ENCODE measurements around the gene ZNF593OS.

The ZNF593OS gene

DNA sequence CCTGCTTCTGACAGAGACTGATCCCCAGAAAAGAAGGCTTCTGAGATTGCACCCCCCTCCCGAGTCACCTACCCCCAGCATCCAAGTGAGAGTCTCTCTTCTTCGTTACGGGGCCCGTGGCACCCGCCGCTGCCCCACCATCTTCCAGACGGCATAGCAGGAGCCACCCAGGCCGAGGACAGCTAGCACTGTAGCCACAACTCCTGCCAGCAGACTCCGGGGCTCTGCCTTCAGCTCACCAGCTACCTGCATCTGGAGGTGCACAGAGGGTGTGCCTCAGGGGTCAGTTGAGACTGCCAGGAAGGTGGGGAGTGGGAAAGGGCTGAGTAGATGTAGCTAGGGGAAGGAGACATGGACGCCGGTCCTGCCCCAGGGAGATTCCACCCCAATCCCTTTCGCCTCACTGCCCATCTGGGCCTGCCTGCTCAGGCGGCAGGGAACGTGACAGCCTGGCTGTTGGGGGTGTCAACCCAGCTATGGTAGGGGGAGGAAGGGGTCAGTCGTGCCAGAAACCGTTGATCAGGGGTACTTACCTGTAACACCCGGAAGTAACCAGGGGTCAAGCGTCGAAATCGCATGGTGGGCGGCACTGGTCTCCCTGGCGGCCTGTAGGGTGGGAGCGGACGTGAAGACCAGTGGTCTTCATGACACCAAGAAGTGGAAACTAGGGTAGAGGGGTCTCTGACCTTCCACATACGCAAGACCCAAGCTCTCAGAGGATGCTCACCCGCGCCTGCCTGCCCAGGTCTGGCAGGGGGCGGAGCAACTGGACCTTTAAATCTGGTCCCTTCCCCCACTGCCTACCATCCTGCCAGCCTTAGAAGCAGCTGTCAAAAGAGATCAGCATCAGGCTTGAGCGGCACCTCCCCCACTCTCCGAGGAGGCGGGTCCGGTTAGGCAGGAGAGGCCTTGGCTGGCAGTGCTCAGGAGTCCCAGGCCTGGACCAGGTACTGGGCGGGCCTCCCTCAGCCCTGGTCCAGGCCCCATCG, at the start of gene ZNF593OS:
Gene ZNF593OS (minus strand): TSS at position 749 of the 989 bp plus-strand sequence. CDS start 171 bp downstream, at position 578.
- H3K36me3 ChIP-seq (ENCODE audit: insufficient read depth, low read length), result no peaks in the 10 kb centered on the region
- peaks cover 2% of the 10 kb centered on the region; the same call in 1 of the 2 replicates for H3K4me1 ChIP-seq (ENCODE audit: insufficient read depth, low read length)

DNA sequence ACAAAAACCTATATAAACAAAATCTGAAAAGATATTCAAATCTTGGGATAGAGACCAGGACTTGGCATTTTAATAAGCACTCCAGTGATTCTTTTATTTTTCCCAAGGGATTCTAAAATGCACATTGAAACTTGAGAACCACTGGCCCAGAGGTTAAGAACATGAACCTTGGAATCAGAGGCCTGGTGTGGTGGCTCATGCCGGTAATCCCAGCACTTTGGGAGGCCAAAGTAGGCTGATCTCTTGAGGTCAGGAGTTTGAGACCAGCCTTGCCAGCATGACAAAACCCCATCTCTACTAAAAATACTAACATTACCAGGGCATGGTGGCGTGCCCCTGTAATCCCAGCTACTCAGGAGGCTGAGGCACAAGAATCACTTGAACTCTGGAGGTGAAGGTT, 49.5 kb upstream of the ZNF593OS start:
- Histone ChIP-seq H3K4me1 (ENCODE audit: insufficient read depth, low read length) (no peaks in the 10 kb centered on the region), H3K9ac (ENCODE audit: low read depth, low read length) (no peak overlapping the region), H3K36me3 (ENCODE audit: insufficient read depth, low read length) (no peaks in the 10 kb centered on the region), H3K9me3 (ENCODE audit: control insufficient read depth, insufficient read depth, low read length) (no peaks in the 10 kb centered on the region)

More for the DNA sequence above, at the start of gene ZNF593OS:
- Histone ChIP-seq H3K9me3 (ENCODE audit: control insufficient read depth, insufficient read depth, low read length) (no peaks in the 10 kb centered on the region), H3K9ac (ENCODE audit: low read depth, low read length) (no peak within 1 kb of the TSS)

DNA sequence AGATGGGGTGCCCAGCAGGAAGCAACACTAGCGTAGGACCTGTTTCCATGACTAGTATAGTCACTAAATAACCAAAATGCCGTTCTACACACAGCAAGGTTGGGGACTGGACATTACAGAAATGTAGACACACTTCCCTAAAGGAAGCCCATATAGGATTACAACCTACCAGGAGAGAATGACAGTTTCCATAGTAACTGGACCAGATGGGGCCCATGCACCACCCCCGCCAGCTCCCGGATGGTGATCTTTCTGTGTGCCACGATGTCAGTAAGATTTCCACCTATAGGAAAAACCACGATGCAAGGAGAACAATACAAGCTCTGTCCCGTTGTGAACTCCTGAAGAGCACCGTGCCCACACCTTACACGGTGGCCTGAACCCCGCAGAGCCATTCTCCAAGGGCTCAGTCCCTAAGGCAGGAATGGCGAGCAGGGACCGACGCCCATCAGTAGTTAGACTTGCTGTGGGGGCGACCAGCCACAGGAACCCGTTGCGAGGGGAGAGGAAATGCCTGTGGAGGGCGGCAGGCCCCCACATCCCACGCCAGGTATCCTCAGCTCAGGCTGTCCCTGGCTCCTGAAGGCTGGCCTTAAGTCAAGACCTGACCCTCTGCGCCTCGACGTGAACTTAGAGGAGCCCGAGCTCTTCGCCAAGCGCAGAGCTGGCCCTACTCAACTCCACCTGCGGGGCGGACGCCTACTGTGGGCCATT, 48.7 kb upstream of the ZNF593OS start:
- no peaks in the 10 kb centered on the region for H3K9me3 ChIP-seq (ENCODE audit: control insufficient read depth, insufficient read depth, low read length)
- H3K9ac ChIP-seq (ENCODE audit: low read depth, low read length), result no peak overlapping the region
- no peaks in the 10 kb centered on the region for H3K36me3 ChIP-seq (ENCODE audit: insufficient read depth, low read length)
- no peaks in the 10 kb centered on the region for H3K4me1 ChIP-seq (ENCODE audit: insufficient read depth, low read length)

DNA sequence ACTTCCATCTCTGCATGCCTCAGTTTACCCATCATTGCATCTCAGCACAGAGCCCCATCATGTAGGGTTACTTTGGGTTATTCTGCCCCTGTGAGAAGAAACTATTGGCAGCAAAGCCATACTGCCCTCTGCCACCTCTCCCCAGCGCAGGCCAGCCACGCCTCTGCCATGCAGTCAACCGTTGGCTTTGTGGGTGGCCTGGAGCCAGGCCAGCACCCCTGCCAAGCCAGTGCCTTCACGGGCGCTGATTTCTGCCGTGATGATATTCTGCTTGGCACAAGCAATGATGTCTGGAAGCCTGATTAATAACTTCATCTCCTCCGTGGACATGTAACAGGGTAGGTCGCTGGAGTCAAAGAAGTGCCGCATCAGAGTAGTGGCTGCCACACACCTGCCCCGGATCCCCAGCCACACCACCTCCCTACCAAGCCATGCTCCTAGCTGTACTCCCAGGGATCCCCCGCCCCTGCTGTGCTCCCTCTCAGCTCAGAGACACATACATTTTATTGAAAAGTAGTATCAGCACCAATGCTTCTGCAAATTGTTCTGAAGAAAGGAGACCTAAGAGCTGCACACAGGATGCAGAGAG, 47.4 kb upstream of the ZNF593OS start:
- no peaks in the 10 kb centered on the region for H3K9me3 ChIP-seq (ENCODE audit: control insufficient read depth, insufficient read depth, low read length)
- no peak overlapping the region for H3K9ac ChIP-seq (ENCODE audit: low read depth, low read length)
- H3K36me3 ChIP-seq (ENCODE audit: insufficient read depth, low read length), result no peaks in the 10 kb centered on the region
- no peaks in the 10 kb centered on the region for H3K4me1 ChIP-seq (ENCODE audit: insufficient read depth, low read length)

DNA sequence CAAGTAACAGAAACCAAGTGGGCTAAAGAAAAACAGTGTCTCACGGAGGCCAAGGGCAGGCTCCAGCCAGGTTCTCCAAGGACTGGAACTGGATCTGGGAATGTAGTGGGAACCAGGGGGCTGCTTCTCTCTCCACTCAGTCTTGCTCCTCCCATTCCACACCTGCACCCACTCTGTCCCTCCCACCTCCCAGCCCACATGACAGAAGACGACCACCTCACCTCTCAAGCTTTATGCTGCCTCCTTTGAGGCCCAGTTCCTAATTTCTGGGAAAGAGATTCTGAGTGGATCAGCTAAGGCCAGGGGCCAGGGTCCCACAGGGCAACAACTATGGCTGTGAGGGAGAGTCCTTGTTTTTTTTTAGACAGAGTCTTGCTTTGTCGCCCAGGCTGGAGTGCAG, 43.6 kb upstream of the ZNF593OS start:
- no peaks in the 10 kb centered on the region for H3K9me3 ChIP-seq (ENCODE audit: control insufficient read depth, insufficient read depth, low read length)
- no peaks in the 10 kb centered on the region for H3K4me1 ChIP-seq (ENCODE audit: insufficient read depth, low read length)
- no peak overlapping the region for H3K9ac ChIP-seq (ENCODE audit: low read depth, low read length)
- H3K36me3 ChIP-seq (ENCODE audit: insufficient read depth, low read length), result no peaks in the 10 kb centered on the region

DNA sequence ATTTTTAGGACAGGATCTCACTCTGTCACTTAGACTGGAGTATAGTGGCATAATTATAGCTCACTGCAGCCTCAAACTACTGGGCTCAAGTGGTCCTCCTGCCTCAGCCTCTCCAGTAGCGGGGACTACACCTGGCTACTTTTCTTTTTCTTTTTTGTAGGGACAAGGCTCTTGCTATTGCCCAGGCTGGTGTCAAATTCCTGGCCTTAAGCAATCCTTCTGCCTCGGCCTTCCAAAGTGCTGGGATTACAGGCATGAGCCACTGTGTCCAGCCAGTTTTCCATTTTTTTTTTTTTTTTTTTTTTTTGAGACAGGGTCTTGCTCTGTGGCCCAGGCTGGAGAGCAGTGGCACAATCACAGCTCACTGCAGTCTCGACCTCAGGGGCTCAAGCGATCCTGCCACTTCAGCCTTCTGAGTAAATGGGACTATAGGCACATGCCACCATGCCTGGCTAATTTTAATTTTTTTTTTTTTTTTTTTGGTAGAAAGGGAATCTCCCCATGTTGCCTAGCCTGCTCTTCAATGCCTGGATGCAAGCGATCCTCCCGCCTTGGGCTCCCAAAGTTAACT, 41.8 kb upstream of the ZNF593OS start:
- Histone ChIP-seq H3K36me3 (ENCODE audit: insufficient read depth, low read length) (no peaks in the 10 kb centered on the region), H3K9me3 (ENCODE audit: control insufficient read depth, insufficient read depth, low read length) (no peaks in the 10 kb centered on the region), H3K4me1 (ENCODE audit: insufficient read depth, low read length) (no peaks in the 10 kb centered on the region), H3K9ac (ENCODE audit: low read depth, low read length) (no peak overlapping the region)

DNA sequence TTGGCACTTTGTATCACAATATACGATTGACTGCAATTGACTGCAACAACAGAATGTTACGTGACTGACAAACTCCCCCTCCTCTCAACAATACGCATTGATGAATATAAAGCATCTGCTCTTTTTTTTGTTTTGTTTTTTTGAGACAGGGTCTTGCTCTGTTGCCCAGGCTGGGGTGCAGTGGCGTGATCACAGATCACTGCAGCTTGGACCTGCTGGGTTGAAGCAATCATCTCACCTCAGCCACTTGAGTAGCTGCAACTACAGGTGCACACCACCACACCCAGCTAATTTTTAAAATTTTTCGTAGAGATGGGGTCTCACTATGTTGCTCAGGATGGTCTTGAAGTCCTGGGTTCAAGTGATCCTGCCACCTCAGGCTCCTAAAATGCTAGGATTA, 41.1 kb upstream of the ZNF593OS start:
- Histone ChIP-seq H3K9me3 (ENCODE audit: control insufficient read depth, insufficient read depth, low read length) (no peaks in the 10 kb centered on the region), H3K9ac (ENCODE audit: low read depth, low read length) (no peak overlapping the region), H3K36me3 (ENCODE audit: insufficient read depth, low read length) (no peaks in the 10 kb centered on the region)

DNA sequence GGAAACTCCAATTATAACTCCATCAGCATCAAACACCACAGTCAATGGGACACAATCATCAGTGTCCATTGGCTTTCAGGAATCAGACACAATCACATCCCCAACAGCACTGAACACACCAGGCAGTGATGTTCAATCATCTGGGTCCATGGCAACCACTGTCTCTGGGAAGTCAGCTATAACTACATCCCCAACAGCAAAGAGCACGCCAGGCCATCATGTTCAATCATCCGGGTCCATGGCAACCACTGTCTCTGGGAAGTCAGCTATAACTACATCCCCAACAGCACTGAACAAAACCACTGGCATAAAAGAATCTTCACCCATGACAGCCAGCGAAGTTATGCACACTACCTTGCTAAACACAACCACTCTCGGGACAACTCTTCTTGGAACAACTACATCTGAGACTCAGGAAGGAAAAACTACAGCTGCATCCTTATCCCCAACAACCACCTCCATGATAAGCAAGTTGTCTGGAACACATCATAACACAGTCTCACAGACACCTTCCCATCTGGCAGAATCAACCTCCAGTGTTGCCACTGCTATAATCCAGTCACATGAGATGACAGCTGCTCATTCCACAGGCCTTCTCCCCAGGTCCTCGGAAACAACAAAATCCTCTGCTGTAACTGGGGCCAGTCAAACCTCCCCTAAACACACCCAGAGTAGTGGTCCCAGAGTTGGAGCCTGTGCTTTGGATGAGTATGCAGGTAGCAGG, 38.7 kb upstream of the ZNF593OS start:
- no peaks in the 10 kb centered on the region for H3K9me3 ChIP-seq (ENCODE audit: control insufficient read depth, insufficient read depth, low read length)
- H3K36me3 ChIP-seq (ENCODE audit: insufficient read depth, low read length), result no peaks in the 10 kb centered on the region
- H3K4me1 ChIP-seq (ENCODE audit: insufficient read depth, low read length), result no peaks in the 10 kb centered on the region
- H3K9ac ChIP-seq (ENCODE audit: low read depth, low read length), result no peak overlapping the region

More for the DNA sequence above, 41.1 kb upstream of the ZNF593OS start:
- no peaks in the 10 kb centered on the region for H3K4me1 ChIP-seq (ENCODE audit: insufficient read depth, low read length)

DNA sequence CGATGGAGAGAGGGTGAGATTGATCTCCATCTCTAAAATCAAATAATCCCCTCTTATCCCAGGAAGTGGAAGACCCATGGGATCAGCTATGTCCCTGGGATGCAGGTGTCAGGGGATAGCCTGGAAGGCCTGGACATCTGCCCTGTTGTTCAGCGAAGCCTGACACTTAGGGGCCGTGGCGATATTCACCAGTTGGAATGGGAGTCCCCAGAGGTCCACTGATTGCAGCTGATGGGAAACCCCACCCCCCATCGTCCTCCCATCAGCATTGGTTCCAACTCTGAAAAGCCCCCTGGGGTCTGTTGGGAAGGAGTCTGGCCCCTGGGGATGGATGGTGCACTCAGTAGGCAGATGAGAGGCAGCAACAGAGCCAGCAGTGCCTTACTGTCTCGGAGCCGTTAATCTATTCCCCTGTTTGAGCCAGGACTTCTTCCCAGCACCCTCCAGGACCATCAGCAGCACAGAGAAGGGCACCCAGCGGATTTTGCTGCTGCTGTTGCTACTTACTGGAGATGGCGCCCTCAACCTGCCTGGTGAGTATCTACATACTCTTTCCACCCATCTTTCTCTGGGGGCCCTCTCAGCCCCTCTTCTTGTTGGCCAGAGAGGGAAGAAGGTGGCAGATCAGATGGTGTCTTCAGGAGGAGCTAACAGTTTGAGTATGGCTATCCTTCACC, 32.1 kb upstream of the ZNF593OS start:
- H3K4me1 ChIP-seq (ENCODE audit: insufficient read depth, low read length), result peaks cover 7% of the 10 kb centered on the region; the same call in 1 of the 2 replicates
- H3K36me3 ChIP-seq (ENCODE audit: insufficient read depth, low read length), result no peaks in the 10 kb centered on the region
- H3K9ac ChIP-seq (ENCODE audit: low read depth, low read length), result no peak overlapping the region

DNA sequence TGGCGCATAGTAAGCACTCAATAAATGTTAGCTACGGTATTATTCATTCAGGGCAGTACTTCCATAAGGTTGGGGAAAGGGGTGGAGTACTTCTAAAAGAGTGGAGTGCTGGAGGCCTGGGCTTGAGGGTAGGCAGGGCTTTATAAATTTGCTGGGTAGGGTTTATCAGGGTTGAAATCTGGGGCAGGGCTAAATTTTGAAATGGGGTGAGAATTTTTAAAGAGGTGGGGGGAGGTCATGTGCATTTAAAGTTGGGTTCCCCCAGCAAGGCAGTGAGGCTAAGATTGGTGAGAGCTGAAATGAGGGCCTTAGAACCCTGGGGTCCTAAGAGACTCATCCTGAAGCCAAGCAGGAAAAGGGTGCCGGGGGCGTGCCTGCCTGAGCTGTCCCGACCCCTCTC, 28.8 kb upstream of the ZNF593OS start:
- H3K9me3 ChIP-seq (ENCODE audit: control insufficient read depth, insufficient read depth, low read length), result no peaks in the 10 kb centered on the region
- H3K36me3 ChIP-seq (ENCODE audit: insufficient read depth, low read length), result no peaks in the 10 kb centered on the region
- H3K9ac ChIP-seq (ENCODE audit: low read depth, low read length), result peak overlapping the region; percentile 43; the same call in 1 of the 2 replicates
- H3K4me1 ChIP-seq (ENCODE audit: insufficient read depth, low read length), result peaks cover 11% of the 10 kb centered on the region; the same call in 1 of the 2 replicates

More for the DNA sequence above, 32.1 kb upstream of the ZNF593OS start:
- no peaks in the 10 kb centered on the region for H3K9me3 ChIP-seq (ENCODE audit: control insufficient read depth, insufficient read depth, low read length)

DNA sequence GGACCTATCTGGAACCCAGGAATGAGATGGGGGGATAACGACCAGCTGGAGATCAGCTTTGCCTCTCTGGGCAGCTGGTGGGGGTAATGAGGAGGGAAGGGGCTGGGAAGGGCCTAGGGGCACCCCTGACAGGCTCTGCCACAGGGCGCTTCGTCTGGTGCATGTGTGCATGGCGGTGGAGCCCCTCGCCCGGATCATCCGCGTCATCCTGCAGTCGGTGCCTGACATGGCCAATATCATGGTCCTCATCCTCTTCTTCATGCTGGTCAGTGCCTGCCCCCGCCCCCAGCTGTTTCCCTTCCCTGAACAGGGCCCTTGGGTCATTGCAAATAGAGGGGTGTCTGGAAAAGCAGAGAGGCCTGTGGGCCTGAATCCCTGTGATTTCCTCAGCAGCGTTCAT, 26.2 kb upstream of the ZNF593OS start:
- H3K36me3 ChIP-seq (ENCODE audit: insufficient read depth, low read length), result no peaks in the 10 kb centered on the region
- H3K9me3 ChIP-seq (ENCODE audit: control insufficient read depth, insufficient read depth, low read length), result no peaks in the 10 kb centered on the region
- no peak overlapping the region for H3K9ac ChIP-seq (ENCODE audit: low read depth, low read length)
- peaks cover 3% of the 10 kb centered on the region; the same call in 1 of the 2 replicates for H3K4me1 ChIP-seq (ENCODE audit: insufficient read depth, low read length)

DNA sequence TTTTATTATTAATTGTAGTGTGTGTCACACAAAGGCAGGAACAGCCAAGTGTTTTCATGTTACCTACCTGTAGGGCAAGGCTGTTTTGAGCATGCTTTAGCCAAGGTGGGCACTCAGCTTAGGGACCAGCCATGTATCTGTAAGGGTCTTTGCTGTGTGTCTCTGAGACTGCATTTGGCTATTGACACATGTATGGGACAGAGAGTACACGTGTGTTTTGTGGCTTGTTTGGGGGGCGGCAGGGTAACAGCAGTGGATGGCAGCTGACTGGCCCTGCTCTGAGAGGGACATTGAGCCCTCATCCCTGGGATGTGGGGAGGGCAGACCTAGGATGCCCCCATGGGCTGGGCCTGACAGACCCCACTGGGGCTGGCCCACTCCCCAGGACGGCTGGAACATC, 25.7 kb upstream of the ZNF593OS start:
- Histone ChIP-seq H3K9ac (ENCODE audit: low read depth, low read length) (no peak overlapping the region), H3K9me3 (ENCODE audit: control insufficient read depth, insufficient read depth, low read length) (no peaks in the 10 kb centered on the region), H3K4me1 (ENCODE audit: insufficient read depth, low read length) (peaks cover 3% of the 10 kb centered on the region; the same call in 1 of the 2 replicates), H3K36me3 (ENCODE audit: insufficient read depth, low read length) (no peaks in the 10 kb centered on the region)

DNA sequence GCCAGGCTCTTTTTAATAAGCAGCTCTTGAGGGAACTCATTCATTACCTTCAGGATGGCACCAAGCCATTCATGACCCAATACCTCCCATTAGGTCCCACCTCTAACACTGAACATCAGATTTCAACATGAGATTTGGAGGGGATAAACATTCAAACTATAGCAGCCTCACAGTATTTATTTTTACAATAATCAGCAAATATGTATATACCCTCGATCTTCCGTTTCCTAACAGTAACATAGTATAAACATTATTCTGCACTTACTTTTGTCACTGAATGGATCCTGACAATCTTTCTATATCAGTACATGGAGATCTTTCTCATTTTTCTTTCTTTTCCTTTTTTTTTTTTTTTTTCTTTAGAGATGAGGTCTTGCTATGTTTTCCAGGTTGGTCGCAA, 24.2 kb upstream of the ZNF593OS start:
- H3K9me3 ChIP-seq (ENCODE audit: control insufficient read depth, insufficient read depth, low read length), result no peaks in the 10 kb centered on the region
- no peak overlapping the region for H3K9ac ChIP-seq (ENCODE audit: low read depth, low read length)
- H3K4me1 ChIP-seq (ENCODE audit: insufficient read depth, low read length), result peaks cover 3% of the 10 kb centered on the region; the same call in 1 of the 2 replicates
- H3K36me3 ChIP-seq (ENCODE audit: insufficient read depth, low read length), result no peaks in the 10 kb centered on the region
